Parathyroid adenoma (tissue), 2 donors: Measurements from ENCODE around the gene HDAC9.

Experiments used
- H2AFZ ChIP-seq: fragments of 300-600 bp; sonication (generic); one replicate; pipeline ENCODE4 v1.7.0; 2017; ENCODE audit warnings: antibody characterized with exemption, mild to moderate bottlenecking
- H3K27ac ChIP-seq: fragments of 300-600 bp; sonication (generic); one replicate; pipeline ENCODE4 v1.7.0; 2017
- H3K27me3 ChIP-seq: fragments of 300-600 bp; sonication (generic); one replicate; pipeline ENCODE4 v1.7.0; 2017; ENCODE audit warnings: low read length; ENCODE audit not compliant: control insufficient read depth, insufficient read depth
- H3K36me3 ChIP-seq: fragments of 300-600 bp; sonication (generic); one replicate; pipeline ENCODE4 v1.7.0; 2017; ENCODE audit warnings: low read length; ENCODE audit not compliant: control insufficient read depth, insufficient read depth
- H3K4me1 ChIP-seq: fragments of 300-600 bp; sonication (generic); one replicate; pipeline ENCODE4 v1.7.0; 2017; ENCODE audit warnings: control low read depth
- H3K4me2 ChIP-seq: fragments of 300-600 bp; sonication (generic); one replicate; pipeline ENCODE4 v1.7.0; 2017; ENCODE audit warnings: low read length
- H3K4me3 ChIP-seq: fragments of 300-600 bp; sonication (generic); one replicate; pipeline ENCODE4 v1.7.0; 2017; ENCODE audit warnings: low read depth, low read length
- H3K79me2 ChIP-seq: fragments of 300-600 bp; sonication (generic); one replicate; pipeline ENCODE4 v1.7.0; 2017; ENCODE audit warnings: control low read depth
- H3K9ac ChIP-seq: fragments of 300-600 bp; sonication (generic); one replicate; pipeline ENCODE4 v1.7.0; 2017; ENCODE audit warnings: mild to moderate bottlenecking
- H3K9me3 ChIP-seq: fragments of 300-600 bp; sonication (generic); one replicate; pipeline ENCODE4 v1.7.0; 2017; ENCODE audit warnings: low read length; ENCODE audit not compliant: control insufficient read depth
- CTCF ChIP-seq: fragments of 300-600 bp; sonication (generic); IDR thresholded peaks from one replicate; pipeline ENCODE4 v1.7.0; 2017; ENCODE audit warnings: antibody characterized with exemption, mild to moderate bottlenecking
- donor health status: primary hyperparathyroidism.

The HDAC9 gene

GRCh38 chr7:18534481-18534880, 38.9 kb downstream of the HDAC9 start:
- H3K36me3 ChIP-seq: no peaks in the 10 kb centered on the region
- H3K27me3 ChIP-seq: no peaks in the 10 kb centered on the region
- no peak for TF ChIP-seq CTCF
- H3K9me3 ChIP-seq: no peaks in the 10 kb centered on the region
- no peaks in the 10 kb centered on the region for H3K79me2 ChIP-seq
- no peaks in the 10 kb centered on the region for H3K4me1 ChIP-seq
- H2AFZ ChIP-seq: no peak overlapping the region
- H3K9ac ChIP-seq: no peak overlapping the region
- H3K4me2 ChIP-seq: no peak overlapping the region
- H3K4me3 ChIP-seq: no peak overlapping the region
- no peak overlapping the region for H3K27ac ChIP-seq

- H2AFZ ChIP-seq: no peak overlapping the region
- no peaks in the 10 kb centered on the region for H3K4me1 ChIP-seq
- no peak overlapping the region for H3K4me3 ChIP-seq
- no peak for TF ChIP-seq CTCF
- H3K27me3 ChIP-seq: no peaks in the 10 kb centered on the region
- no peaks in the 10 kb centered on the region for H3K9me3 ChIP-seq
- no peaks in the 10 kb centered on the region for H3K79me2 ChIP-seq
- H3K9ac ChIP-seq: no peak overlapping the region
- no peak overlapping the region for H3K4me2 ChIP-seq
- no peak overlapping the region for H3K27ac ChIP-seq
- H3K36me3 ChIP-seq: no peaks in the 10 kb centered on the region
These were observed 40.4 kb downstream of the HDAC9 start for GRCh38 chr7:18535810-18536415.

DNA sequence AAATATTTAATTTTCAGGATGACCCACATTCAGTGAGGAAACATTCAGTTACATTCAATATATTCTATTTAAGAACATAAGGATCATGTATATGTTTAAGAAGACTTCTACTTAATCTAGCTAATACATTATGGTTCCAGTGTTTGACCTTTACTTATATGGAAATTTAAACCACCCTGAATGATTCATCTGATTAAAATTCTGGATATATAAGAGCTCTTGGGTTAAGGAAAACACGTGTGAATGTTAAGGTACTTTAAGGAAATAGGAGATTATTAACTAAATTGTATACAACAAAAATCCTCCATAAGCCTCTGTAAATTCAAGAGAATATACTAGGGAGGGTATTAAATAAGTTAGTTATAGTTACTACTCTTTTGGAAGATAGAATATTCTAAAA, 40.9 kb downstream of the HDAC9 start:
- H3K27me3 ChIP-seq: no peaks in the 10 kb centered on the region
- H3K79me2 ChIP-seq: no peaks in the 10 kb centered on the region
- no peaks in the 10 kb centered on the region for H3K9me3 ChIP-seq
- no peak for TF ChIP-seq CTCF
- no peak overlapping the region for H3K27ac ChIP-seq
- H2AFZ ChIP-seq: no peak overlapping the region
- no peaks in the 10 kb centered on the region for H3K4me1 ChIP-seq
- H3K9ac ChIP-seq: no peak overlapping the region
- H3K36me3 ChIP-seq: no peaks in the 10 kb centered on the region
- H3K4me2 ChIP-seq: no peak overlapping the region
- no peak overlapping the region for H3K4me3 ChIP-seq

DNA sequence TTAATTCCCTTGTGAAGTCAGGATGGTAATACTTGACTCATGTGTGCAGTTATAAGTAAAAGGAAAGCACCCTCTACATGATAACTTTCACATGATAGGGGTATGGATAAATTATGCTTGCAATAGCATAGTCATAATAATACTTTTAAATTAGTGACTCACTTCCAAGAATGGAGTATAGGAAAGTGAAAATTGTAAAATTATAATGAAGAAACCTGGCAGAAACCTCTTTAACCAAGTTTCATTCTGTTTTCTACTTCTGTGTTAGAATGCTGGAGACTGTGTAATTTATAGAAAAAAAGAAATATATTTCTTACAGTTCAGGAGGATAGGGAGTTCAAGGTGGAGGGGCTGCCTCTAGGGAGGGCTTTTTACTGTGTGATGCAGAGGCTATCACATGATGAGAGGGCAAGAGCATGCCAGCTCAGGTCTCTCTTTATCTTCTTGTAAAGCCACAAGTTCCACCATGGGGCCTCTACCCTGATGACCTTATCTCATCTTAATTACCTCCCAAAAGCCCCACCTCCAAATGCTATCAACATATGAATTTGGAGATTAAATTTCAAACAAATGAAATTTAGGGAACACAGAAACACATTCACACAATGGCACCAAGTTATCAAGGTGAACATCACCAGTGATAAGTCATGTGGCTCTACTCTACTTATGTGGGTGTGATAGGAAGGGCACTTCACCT, 43.2 kb downstream of the HDAC9 start:
- H3K9me3 ChIP-seq: no peaks in the 10 kb centered on the region
- H3K9ac ChIP-seq: no peak overlapping the region
- H2AFZ ChIP-seq: no peak overlapping the region
- no peak overlapping the region for H3K4me2 ChIP-seq
- H3K27ac ChIP-seq: no peak overlapping the region
- TF ChIP-seq CTCF: no peak
- no peaks in the 10 kb centered on the region for H3K36me3 ChIP-seq
- no peaks in the 10 kb centered on the region for H3K27me3 ChIP-seq
- H3K79me2 ChIP-seq: no peaks in the 10 kb centered on the region
- H3K4me1 ChIP-seq: no peaks in the 10 kb centered on the region
- no peak overlapping the region for H3K4me3 ChIP-seq

DNA sequence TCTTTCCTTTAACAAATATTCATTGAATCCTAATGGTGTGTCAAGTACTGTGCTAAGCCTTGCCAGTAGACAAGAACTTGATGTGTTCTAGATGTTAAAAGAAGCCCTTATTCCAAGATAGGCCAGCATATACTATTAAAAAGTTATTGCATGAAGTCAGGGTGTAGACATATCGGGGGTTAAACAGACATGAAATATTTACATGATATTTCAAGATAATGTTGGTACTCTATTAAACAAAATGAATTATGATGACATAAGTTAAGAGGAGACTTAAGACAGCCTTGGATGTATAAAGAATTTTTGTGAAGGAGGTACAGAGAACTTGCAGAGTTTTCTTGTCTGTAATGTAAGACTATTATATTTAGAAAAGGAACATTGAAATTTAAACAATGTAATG, 44.8 kb downstream of the HDAC9 start:
- no peak for TF ChIP-seq CTCF
- no peak overlapping the region for H3K4me2 ChIP-seq
- no peak overlapping the region for H3K27ac ChIP-seq
- no peak overlapping the region for H3K4me3 ChIP-seq
- H2AFZ ChIP-seq: no peak overlapping the region
- no peaks in the 10 kb centered on the region for H3K36me3 ChIP-seq
- H3K79me2 ChIP-seq: no peaks in the 10 kb centered on the region
- no peak overlapping the region for H3K9ac ChIP-seq
- H3K4me1 ChIP-seq: no peaks in the 10 kb centered on the region
- H3K27me3 ChIP-seq: no peaks in the 10 kb centered on the region
- no peaks in the 10 kb centered on the region for H3K9me3 ChIP-seq
